Left lobe of liver (tissue), 2 donors: ENCODE measurements around the gene NOS3. TPM values are rescaled to one million over a fixed set of nuclear protein-coding genes. Genes with fewer than 3 reads are reported as not detected.

Source experiments
- ATAC-seq: fragments of 200-7000 bp; cut with Tn5 transposase; one replicate; pipeline ENCODE4 v1.9.1; 2020; ENCODE audit warnings: mild to moderate bottlenecking, moderate library complexity
- DNase-seq: peaks from one replicate; pipeline ENCODE4 v3.0.0-alpha.2; 2020; ENCODE audit warnings: low spot score
- total RNA-seq: library from RNA; stranded (reverse); gene quantifications from one replicate; pipeline ENCODE4 v1.2.1, GENCODE V29; 2021
- donor health status: DM: no; HTN: no; CAD: no; lungs with moderate emphysema.
- donor health status: DM: no; HTN: yes; CAD: no.

NOS3 gene
- total RNA-seq, 1 donor from 2014 or later = 8.7 TPM

- ATAC-seq (no peak), DNase-seq (no peak)
Observed at GRCh38 chr7:150951521-150951920, 39.3 kb upstream of the NOS3 start.

- ATAC-seq = no peak
- no peak for DNase-seq
Observed at GRCh38 chr7:150952331-150953050, 38.3 kb upstream of the NOS3 start.

GRCh38 chr7:150953061-150953997 lies 37.5 kb upstream of the NOS3 start:
- DNase-seq = no peak
- ATAC-seq = no peak

GRCh38 chr7:150954201-150954985 lies 36.4 kb upstream of the NOS3 start:
- no peak for DNase-seq

GRCh38 chr7:150954986-150955518 lies 35.8 kb upstream of the NOS3 start:
- ATAC-seq (no peak), DNase-seq (no peak)

More at GRCh38 chr7:150954201-150954985, 36.4 kb upstream of the NOS3 start:
- no peak for ATAC-seq

GRCh38 chr7:150955519-150956394 lies 35.1 kb upstream of the NOS3 start:
- ATAC-seq = no peak
- no peak for DNase-seq

GRCh38 chr7:150956395-150957132 lies 34.3 kb upstream of the NOS3 start:
- no peak for DNase-seq
- ATAC-seq = no peak

GRCh38 chr7:150957133-150958020 lies 33.4 kb upstream of the NOS3 start:
- DNase-seq = no peak
- no peak for ATAC-seq

GRCh38 chr7:150958062-150958552 lies 32.7 kb upstream of the NOS3 start:
- ATAC-seq (no peak), DNase-seq (no peak)

- no peak for ATAC-seq
- no peak for DNase-seq
Observed at GRCh38 chr7:150958597-150958996, 32.2 kb upstream of the NOS3 start.

- ATAC-seq = no peak
- no peak for DNase-seq
Observed at GRCh38 chr7:150959081-150959480, 31.7 kb upstream of the NOS3 start.

GRCh38 chr7:150959739-150960734 lies 30.8 kb upstream of the NOS3 start:
- no peak for ATAC-seq
- no peak for DNase-seq

GRCh38 chr7:150961510-150962289 lies 29.1 kb upstream of the NOS3 start:
- ATAC-seq (no peak), DNase-seq (no peak)

- ATAC-seq (no peak), DNase-seq (no peak)
Observed at GRCh38 chr7:150962290-150962552, 28.6 kb upstream of the NOS3 start.

- ATAC-seq (peak; percentile 85), DNase-seq (no peak)
Observed at GRCh38 chr7:150962553-150963399, 28.0 kb upstream of the NOS3 start.
